NCI-H128 (cell line): ENCODE results near the gene FGGY.
"Not testable (repeated sequence)": the region's sequence is repeated elsewhere in the genome, so short reads cannot be mapped to it uniquely, and the experiment has no call there.

ENCODE experiments used
- DNase-seq: peaks from one replicate; lab custom pipeline; 2025; ENCODE audit not compliant: unreplicated experiment; lab: John Stamatoyannopoulos, UW

The FGGY gene

GRCh38 chr1:59477867-59478266 lies 181.0 kb downstream of the FGGY start:
- no peak for DNase-seq

GRCh38 chr1:59478822-59479221 lies 181.9 kb downstream of the FGGY start:
- DNase-seq: no peak

GRCh38 chr1:59480188-59480888 lies 183.4 kb downstream of the FGGY start:
- DNase-seq: no peak

GRCh38 chr1:59481881-59482505 lies 185.1 kb downstream of the FGGY start:
- DNase-seq: no peak

GRCh38 chr1:59482986-59483385 lies 186.1 kb downstream of the FGGY start:
- no peak for DNase-seq

- DNase-seq: no peak
These were observed 187.2 kb downstream of the FGGY start for GRCh38 chr1:59484096-59484495.

- DNase-seq: no peak
These were observed 188.3 kb downstream of the FGGY start for GRCh38 chr1:59485171-59485570.

- DNase-seq: no peak
These were observed 189.1 kb downstream of the FGGY start for GRCh38 chr1:59485949-59486348.

GRCh38 chr1:59486615-59487014 lies 189.7 kb downstream of the FGGY start:
- no peak for DNase-seq

- no peak for DNase-seq
These were observed 190.6 kb downstream of the FGGY start for GRCh38 chr1:59487335-59488031.

GRCh38 chr1:59492500-59492899 lies 195.6 kb downstream of the FGGY start:
- no peak for DNase-seq

GRCh38 chr1:59494145-59494833 lies 197.4 kb downstream of the FGGY start:
- DNase-seq: no peak

GRCh38 chr1:59496156-59496555 lies 199.3 kb downstream of the FGGY start:
- not testable (repeated sequence) for DNase-seq

- DNase-seq: no peak
These were observed 200.7 kb downstream of the FGGY start for GRCh38 chr1:59497616-59498015.

GRCh38 chr1:59498640-59499039 lies 201.7 kb downstream of the FGGY start:
- DNase-seq: no peak

GRCh38 chr1:59499273-59499942 lies 202.5 kb downstream of the FGGY start:
- no peak for DNase-seq

- DNase-seq: no peak
These were observed 203.2 kb downstream of the FGGY start for GRCh38 chr1:59499943-59500569.

GRCh38 chr1:59500950-59501742 lies 204.3 kb downstream of the FGGY start:
- DNase-seq: no peak

GRCh38 chr1:59502009-59502691 lies 205.3 kb downstream of the FGGY start:
- DNase-seq: no peak
